SH-SY5Y (cell line): Measurements from ENCODE around the gene MEIKIN.

Experiments
- GATA2 ChIP-seq: IDR thresholded peaks from 2 replicates; pipeline ENCODE4 v1.6.1; 2011; ENCODE audit warnings: mild to moderate bottlenecking, low read depth, low read length
- GATA3 ChIP-seq: IDR thresholded peaks from 2 replicates; pipeline ENCODE4 v1.6.1; 2011; ENCODE audit warnings: low read depth, mild to moderate bottlenecking, low read length, moderate library complexity

GRCh38 chr5:131786036-131786435 lies 159.4 kb downstream of the MEIKIN start:
- no peak for TF ChIP-seq GATA2
- no peak for TF ChIP-seq GATA3
